ENCODE measurements around the gene XRCC3.

XRCC3 gene

GRCh38 chr14:103725001-103725682 is 9.9 kb upstream of the XRCC3 start:
- no peak for DNase-seq

GRCh38 chr14:103724116-103724515 is 8.9 kb upstream of the XRCC3 start:
- peak; percentile 47 for DNase-seq

GRCh38 chr14:103723748-103724081 is 8.5 kb upstream of the XRCC3 start:
- no peak for DNase-seq

DNA sequence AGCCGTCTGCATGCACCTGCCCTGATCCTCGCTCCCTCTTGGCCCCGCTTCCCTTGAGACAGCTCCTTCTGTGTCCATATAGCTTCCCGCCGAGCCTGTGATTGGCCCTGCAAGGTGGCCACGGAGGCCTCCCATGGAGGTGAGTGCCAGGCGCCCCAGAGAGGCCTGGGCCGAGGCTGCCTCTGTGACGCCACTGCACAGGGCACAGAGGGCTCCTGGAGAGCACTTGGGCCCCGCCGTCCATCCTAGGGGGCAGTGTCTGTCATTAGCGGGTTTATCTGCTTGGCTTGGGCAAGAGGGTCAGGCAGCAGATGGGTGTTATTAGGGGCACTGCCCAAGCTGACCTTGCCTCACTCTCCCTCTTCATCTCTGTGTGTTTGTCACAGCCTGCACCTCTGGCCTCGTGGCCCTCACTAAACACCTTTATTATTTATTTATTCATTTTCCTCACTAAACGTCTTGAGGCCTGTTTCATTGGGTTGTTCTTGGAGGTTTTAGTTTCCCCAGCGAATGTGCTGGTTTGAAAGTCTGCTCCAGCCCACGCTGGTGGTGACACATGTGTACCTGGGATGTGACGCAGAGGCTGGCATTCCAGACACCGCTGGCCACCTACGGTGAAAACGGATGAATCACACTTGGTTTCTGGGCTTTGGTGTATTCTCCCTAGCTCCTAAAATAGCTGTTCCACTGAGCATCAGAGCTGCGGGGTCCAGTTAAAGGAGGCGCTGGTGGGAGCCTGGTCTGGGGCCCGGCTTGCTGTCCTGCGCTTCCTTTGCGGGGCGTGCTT is 6.3 kb upstream of the XRCC3 start:
- DNase-seq, result no peak

- DNase-seq, result no peak
These were observed 4.5 kb upstream of the XRCC3 start for GRCh38 chr14:103719751-103720150.

- DNase-seq, result no peak
These were observed 3.3 kb upstream of the XRCC3 start for GRCh38 chr14:103718572-103718971.

GRCh38 chr14:103716899-103717411 is 1.7 kb upstream of the XRCC3 start:
- no peak for DNase-seq

DNA sequence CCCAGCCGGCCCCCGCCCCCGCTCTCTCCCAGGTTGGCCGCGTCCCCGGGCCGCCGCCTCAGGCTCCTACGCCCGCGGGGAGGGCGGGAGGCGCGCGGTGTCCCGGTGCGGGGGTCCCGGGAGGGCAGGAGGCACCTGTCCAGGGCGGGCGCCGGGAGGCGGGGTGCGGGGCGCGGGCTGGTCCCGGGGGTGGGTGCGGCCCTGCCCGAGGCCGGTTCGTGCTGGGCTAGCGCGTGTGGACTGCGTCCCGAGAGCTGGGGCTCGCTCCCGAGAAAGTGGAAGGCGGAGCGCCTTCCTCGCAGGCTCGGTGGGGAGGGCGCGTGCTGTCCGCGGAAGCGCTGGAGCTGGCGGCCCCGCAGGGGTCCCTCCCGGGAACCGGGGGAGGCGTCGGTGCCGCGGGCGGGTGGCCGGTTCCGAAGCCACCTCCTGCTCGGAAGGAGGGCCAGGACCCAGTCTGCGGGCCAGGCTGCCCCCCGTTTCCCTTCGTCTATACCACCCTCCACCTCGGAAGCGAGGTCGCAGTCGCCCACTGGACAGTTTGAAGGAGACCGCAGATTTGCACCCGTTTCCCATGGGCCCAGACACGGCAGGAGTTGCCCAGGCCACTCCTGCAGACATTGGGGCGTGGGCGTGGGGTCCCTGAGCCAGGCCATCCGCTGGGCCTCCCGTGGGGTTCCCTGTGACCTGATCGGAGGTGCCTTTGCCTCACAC is 995 bp upstream of the XRCC3 start:
- peak; percentile 17 for DNase-seq

DNA sequence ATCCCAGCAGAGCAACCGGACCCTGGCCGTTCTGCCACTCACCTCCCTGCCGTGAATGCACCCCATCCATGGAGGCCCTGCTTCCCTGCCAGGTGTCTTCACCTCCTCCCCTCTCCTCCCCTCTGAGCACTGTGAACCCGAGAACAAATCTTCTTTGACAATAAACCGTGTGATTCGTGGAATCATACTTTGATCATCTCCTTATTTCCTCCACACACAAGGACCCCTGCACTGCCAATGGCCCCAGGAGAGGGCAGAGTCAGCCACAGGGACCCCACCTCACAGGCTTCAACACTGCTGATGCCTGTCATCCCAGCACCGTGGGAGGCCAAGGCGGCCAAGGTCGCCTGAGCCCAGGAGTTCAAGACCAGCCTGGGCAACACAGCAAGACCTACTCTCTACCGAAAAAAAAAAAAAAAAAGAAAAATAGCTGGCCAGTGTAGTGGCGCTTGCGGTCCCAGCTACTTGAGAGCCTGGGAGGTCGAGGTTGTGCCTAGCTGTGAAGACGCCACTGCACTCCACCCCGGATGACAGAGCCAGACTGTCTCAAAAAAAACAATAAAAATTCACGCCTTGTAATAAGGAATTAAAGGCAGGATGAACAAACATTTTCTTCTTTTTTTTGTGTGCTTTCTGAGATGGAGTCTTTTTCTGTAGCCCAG is 1.1 kb downstream of the XRCC3 start:
- no peak for DNase-seq

DNA sequence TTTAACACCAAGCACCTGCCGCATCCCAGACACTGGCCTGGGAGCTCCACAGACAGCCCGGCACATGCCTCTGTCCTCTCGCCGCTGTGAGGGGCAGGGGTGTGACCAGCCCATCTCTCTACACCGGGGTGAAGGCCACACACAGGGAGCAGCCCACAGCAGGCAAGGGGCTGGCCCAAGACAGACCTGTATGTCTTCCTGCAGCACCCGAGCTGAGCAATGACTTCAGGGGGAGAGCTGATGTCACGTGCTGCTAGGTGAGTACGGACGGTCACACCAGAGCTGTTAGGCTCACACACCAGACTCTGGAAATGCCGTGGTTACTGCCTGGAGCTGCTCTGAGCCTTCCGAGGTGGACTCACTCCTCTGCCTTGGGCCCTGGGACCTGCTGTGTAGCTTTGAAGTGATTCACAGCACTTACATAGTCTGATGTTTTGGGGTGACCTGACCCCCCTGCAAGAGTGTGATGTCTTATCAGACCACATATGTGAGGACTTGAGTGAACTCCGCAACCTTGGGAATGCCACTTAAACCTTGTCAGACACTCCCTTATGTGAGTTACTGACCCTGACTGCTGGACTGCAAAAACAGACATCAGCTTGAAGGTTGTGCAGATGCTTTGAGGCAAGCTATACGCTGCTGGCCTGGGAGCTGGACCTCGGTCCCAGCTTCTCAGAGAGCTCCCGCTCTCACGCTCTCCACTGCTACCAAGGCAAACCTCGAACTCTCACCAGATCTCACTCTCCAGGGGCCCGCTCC is 1.8 kb downstream of the XRCC3 start:
- DNase-seq, result no peak

GRCh38 chr14:103712633-103713247 is 2.5 kb downstream of the XRCC3 start:
- DNase-seq, result no peak

DNA sequence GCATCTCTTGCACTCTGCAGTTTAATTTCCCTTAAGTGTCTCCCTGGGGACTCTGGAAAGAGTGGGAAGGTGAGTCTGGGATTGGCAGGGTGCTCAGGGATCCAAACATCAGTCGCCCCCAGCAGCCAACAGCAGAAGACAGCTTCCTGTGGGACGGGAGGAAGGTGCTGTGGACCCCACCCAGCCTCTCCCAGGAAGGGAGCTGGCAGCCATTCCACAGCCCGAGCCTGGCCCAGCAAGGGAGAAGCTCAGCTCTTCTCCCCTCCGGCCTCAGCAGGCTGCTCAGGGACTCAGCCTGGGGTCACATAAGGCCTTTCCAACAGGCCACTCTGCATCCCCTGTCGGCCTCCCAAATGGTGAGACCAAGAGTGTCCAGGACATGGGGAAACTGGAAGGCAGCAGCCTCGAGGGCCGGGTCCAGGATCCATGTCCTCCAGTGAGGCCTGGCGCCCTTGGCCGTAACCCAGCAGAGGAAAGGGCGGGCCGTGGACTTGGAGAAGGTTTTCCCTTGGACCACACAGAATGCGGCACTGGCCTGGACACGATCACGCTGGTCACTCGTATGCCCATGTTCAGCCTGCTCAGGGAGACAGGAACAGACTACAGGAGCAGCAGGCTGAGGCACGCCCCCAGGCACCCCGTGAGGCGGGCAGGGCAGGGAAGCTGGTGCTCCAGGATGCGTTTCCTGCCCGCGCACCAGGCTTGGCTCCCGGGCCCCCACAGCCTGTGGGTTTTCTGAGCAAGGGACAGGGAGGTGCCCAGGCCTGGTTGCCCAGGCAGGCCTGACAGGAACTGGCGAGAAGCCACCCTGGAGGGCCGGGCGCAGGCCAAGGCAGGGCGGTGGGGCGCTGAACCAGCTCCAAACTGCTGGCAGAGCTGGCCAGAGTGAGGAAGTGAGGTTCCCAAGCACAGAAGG is 3.5 kb downstream of the XRCC3 start:
- DNase-seq, result no peak

GRCh38 chr14:103710771-103711377 is 4.4 kb downstream of the XRCC3 start:
- no peak for DNase-seq

- DNase-seq, result no peak
These were observed 5.4 kb downstream of the XRCC3 start for GRCh38 chr14:103709814-103710213.

GRCh38 chr14:103708750-103709187 is 6.5 kb downstream of the XRCC3 start:
- no peak for DNase-seq

DNA sequence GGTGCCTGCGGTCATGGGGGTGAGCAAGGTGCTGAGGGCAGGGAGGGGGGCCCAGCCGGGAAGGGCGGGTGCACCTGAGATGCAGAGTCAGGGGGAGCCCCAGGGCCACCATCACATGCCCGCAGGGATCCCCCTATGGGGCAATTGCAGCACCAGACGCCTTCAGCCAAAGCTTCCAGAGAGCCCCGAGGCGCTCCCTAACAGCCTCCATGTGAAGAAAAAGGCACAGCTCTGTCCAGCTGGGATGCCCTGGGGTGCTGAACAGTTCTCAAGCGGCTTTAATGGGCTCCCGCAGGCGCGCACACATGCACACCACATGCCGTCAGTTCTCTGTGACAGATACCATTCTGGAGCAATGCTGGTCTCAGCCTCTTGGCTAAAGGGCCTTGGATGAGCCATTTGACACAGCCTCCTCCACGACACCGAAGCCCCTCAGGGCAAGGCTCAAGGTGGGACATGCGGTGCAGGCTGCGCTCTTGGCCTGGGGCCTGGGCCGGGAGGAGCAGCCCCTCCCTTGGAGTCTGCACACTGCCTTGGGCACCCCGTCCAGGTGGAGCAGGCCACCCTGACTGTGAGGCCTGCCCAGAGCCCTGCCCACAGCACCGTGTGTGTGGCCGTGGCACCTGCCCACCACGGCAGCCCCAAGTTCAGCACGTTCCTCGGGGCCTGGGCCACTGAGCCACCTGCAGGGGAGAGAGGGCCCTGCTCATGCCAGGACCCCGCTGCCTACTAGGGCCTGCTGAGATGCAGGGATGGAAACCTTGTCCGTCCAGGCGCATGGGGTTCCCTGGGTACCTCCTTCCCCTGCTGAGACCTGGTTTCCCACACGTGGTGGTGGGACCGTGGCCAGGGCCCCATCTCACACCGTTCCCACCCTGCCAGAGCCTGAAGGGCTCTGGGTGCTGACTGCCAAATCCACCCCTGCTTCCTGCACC is 7.7 kb downstream of the XRCC3 start:
- no peak for DNase-seq

- no peak for DNase-seq
These were observed 8.5 kb downstream of the XRCC3 start for GRCh38 chr14:103706551-103707328.

Measured in OCI-M1 (cell line).